Measurements from ENCODE around the gene OR52B6. TPM values are rescaled to one million over a fixed set of nuclear protein-coding genes. Genes with fewer than 3 reads are reported as not detected.

Gene OR52B6, protein sequence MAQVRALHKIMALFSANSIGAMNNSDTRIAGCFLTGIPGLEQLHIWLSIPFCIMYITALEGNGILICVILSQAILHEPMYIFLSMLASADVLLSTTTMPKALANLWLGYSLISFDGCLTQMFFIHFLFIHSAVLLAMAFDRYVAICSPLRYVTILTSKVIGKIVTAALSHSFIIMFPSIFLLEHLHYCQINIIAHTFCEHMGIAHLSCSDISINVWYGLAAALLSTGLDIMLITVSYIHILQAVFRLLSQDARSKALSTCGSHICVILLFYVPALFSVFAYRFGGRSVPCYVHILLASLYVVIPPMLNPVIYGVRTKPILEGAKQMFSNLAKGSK
- total RNA-seq (2022; extraction: Qiagen RNA extraction) = not detected in 5 replicates

DNA sequence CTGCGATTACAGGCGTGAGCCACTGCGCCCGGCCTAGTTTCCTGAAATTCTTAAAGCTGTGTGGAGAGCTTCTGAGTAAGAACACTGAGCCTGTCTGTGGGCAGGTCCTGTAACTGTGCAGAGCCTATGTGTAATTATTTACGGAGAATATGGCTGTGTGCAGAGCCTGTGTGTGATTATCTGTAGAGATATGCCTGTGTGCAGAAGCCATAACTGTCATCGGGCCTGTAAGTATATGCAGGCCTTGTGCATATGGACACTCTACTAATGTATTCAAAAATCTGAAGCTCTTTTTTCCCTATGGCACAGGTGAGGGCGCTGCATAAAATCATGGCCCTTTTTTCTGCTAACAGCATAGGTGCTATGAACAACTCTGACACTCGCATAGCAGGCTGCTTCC, at the start of gene OR52B6:
TSS of gene OR52B6 (plus strand) at position 301 of the 400 bp plus-strand sequence. CDS start at position 301, 0 bp downstream.

DNA sequence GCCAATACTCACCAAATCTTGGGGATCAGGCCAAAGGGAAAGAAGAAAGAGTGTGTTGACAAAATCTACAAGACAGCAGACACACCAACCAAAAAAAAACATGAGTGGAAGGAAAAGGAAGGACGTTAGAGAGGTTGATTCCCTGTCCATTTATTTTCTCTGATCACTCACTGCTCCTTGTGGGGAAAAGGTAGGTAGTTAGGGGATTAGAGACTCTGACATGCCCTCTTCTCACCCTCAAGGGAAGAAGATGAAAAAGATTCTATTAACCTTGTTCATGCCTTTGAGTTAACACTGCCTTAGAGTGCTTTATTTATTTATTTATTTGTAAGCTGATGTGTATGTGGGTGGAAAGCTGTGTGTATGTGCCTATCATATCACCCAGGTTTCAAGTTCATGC, 32.2 kb upstream of the OR52B6 start, which contains the start of gene OR52H1:
TSS of gene OR52H1 (minus strand) at position 101 of the 400 bp plus-strand sequence. CDS start 3,035 bp downstream, outside the sequence.

DNA sequence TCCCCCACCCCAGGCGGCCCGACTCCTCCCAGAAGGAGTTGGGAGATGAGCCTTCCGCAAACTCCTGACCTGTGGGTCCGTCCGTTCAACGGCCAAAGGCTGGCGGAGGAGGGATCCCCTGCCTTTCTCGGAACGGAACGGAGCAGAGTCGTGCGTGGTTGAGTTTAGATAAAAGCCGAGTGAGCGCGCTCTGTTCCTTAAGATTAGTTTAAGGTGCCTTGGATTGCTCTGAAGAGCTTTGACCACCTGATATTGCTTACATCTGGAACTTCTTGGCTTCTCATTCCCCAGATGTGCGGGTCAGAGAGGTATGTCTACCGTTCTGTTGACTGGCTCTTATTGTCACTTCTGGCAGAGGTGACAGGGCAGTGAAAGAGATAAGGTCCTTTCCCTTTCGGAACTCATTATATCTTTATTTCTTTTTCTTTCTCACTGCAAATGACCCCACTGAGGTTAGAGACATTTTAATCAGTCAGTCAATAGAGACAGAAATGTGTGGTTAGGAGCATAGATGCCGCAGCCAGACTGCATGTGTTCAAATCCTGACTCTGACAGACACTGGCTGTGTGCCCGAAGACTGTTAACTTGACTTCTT, 16.0 kb downstream of the OR52B6 start, which contains the start of gene TRIM6:
TSS of gene TRIM6 (plus strand) at position 31 of the 595 bp plus-strand sequence. CDS start at position 292, 261 bp downstream.

DNA sequence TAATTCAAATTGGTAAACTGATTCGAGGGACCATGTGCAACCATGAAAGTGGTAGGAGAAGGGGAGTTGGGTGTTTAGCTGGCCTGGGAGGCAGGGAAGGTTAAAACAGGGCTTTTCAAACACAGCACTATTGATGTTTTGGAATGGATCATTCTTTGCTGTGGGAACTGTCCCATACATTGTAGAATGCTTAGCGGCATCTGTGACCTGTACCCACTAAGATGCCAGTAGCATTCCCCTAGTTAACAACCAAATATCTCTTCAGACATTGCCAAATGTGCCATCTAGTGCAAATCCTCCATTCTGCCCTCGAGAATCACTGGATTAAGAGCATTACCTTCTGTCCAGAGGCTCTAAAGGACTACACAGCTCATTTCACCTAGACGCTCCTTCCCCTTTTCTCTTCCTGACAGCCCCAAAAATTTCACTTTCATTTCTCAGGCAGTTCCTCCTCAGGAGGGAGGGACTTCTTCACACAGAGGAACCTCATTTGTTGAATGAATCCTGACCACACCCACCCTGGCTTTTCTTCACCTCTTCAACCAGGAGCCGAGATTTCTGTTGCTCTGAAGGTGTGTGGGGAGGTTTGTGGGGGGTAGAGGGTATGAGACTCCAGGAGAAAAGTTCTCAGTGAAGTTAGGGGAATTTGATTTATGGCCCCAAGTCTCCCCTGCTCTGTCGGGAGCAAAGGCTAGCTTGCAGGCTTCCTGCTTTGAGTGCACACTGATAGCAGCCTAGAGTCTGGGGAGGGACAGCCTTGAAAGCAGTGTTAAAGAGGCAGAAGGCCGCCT, 44.0 kb downstream of the OR52B6 start, which contains the start of gene TRIM34:
TSS of gene TRIM34 (plus strand) at position 513 of the 791 bp plus-strand sequence. CDS start 7,331 bp downstream, outside the sequence.

Other genes with a start within 250 kb of the OR52B6 start
- not detected in 5 replicates for gene OR51B5, start 237.4 kb upstream of the OR52B6 start, total RNA-seq (2022; extraction: Qiagen RNA extraction)
- gene OR51B6, start 229.4 kb upstream of the OR52B6 start, total RNA-seq (2022; extraction: Qiagen RNA extraction) = not detected in 5 replicates
- not detected in 5 replicates for gene OR51M1, start 197.1 kb upstream of the OR52B6 start, total RNA-seq (2022; extraction: Qiagen RNA extraction)
- not detected in 5 replicates for gene OR51Q1, start 158.8 kb upstream of the OR52B6 start, total RNA-seq (2022; extraction: Qiagen RNA extraction)
- gene OR51I1, start 139.4 kb upstream of the OR52B6 start, total RNA-seq (2022; extraction: Qiagen RNA extraction) = not detected in 5 replicates
- not detected in 5 replicates for gene OR51I2, start 131.6 kb upstream of the OR52B6 start, total RNA-seq (2022; extraction: Qiagen RNA extraction)
- gene OR52D1, start 92.2 kb upstream of the OR52B6 start, total RNA-seq (2022; extraction: Qiagen RNA extraction) = not detected in 5 replicates
- not detected in 5 replicates for gene UBQLN3, start 70.9 kb upstream of the OR52B6 start, total RNA-seq (2022; extraction: Qiagen RNA extraction)
- 0.04 TPM in 1 of 5 replicates, not detected in the others for gene UBQLNL, start 64.2 kb upstream of the OR52B6 start, total RNA-seq (2022; extraction: Qiagen RNA extraction)
- gene OR52H1, start 32.3 kb upstream of the OR52B6 start, total RNA-seq (2022; extraction: Qiagen RNA extraction) = not detected in 5 replicates
- 10.4 to 13.1 TPM (median 12.8 TPM) in 5 replicates for gene TRIM6, start 15.8 kb downstream of the OR52B6 start, total RNA-seq (2022; extraction: Qiagen RNA extraction)
- gene TRIM34, start 44.1 kb downstream of the OR52B6 start, total RNA-seq (2022; extraction: Qiagen RNA extraction) = 2.8 to 4.3 TPM (median 3.7 TPM) in 5 replicates
- 10.9 to 13.7 TPM (median 12.0 TPM) in 5 replicates for gene TRIM5, start 104.2 kb downstream of the OR52B6 start, total RNA-seq (2022; extraction: Qiagen RNA extraction)
- 0.44 to 1.0 TPM (median 0.81 TPM) in 5 replicates for gene TRIM22, start 108.9 kb downstream of the OR52B6 start, total RNA-seq (2022; extraction: Qiagen RNA extraction)
- gene OR56B1, start 155.6 kb downstream of the OR52B6 start, total RNA-seq (2022; extraction: Qiagen RNA extraction) = not detected in 5 replicates
- gene OR52N4, start 173.4 kb downstream of the OR52B6 start, total RNA-seq (2022; extraction: Qiagen RNA extraction) = not detected in 5 replicates
- gene OR52N5, start 202.5 kb downstream of the OR52B6 start, total RNA-seq (2022; extraction: Qiagen RNA extraction) = not detected in 5 replicates
- gene OR52N1, start 210.4 kb downstream of the OR52B6 start, total RNA-seq (2022; extraction: Qiagen RNA extraction) = not detected in 5 replicates
- not detected in 5 replicates for gene OR52N2, start 228.0 kb downstream of the OR52B6 start, total RNA-seq (2022; extraction: Qiagen RNA extraction)

All from A549 treated with CORT108297 at 1 μM for 4 hours (cell line).